Fibroblast of lung (primary cell): Measurements from ENCODE around the gene MTOR. TPM values are rescaled to one million over a fixed set of nuclear protein-coding genes. Genes with fewer than 3 reads are reported as not detected.
A peak's percentile ranks its signal among the peaks of the same experiment; 100 is the strongest.

ENCODE experiments used
- DNase-seq, 2 donors: peaks; one replicate each; pipeline versions ENCODE4 v3.0.0 to v3.0.0-alpha.2; 2010; ENCODE audit warnings: low read depth in 2 of 2
- H2AFZ ChIP-seq: 2 replicates; pipeline ENCODE4 v1.5.1; 2012; ENCODE audit warnings: low read length, control low read depth, inconsistent platforms
- H3K27ac ChIP-seq: 2 replicates; pipeline ENCODE4 v1.5.1; 2011; ENCODE audit warnings: low read length, control low read depth; ENCODE audit not compliant: insufficient read depth
- H3K27me3 ChIP-seq: 2 replicates; pipeline ENCODE4 v1.5.1; 2011; ENCODE audit warnings: mild to moderate bottlenecking, low read length; ENCODE audit not compliant: control insufficient read depth, insufficient read depth
- H3K36me3 ChIP-seq: 2 replicates; pipeline ENCODE4 v1.5.1; 2011; ENCODE audit warnings: low read length; ENCODE audit not compliant: control insufficient read depth, insufficient read depth
- H3K4me1 ChIP-seq: 2 replicates; pipeline ENCODE4 v1.5.1; 2011; ENCODE audit warnings: low read length; ENCODE audit not compliant: control insufficient read depth, insufficient read depth; ENCODE audit errors: extremely low read depth
- H3K4me2 ChIP-seq: 2 replicates; pipeline ENCODE4 v1.5.1; 2011; ENCODE audit warnings: low read length, control low read depth; ENCODE audit not compliant: insufficient read depth; ENCODE audit errors: extremely low read depth
- H3K4me3 ChIP-seq, 4 experiments: fragments of 200-600 bp in 1 of 4; sonication (generic) in 1 of 4; replicated peaks in 1 of 4; 2 replicates each; pipeline ENCODE4 v1.5.1; 2011 to 2016; ENCODE audit warnings: low read length in 4 of 4, low read depth in 3 of 4, mild to moderate bottlenecking in 3 of 4, control low read depth in 2 of 4, inconsistent platforms in 1 of 4, mixed read lengths in 1 of 4; ENCODE audit not compliant: insufficient read depth in 1 of 4; ENCODE audit errors: control extremely low read depth in 1 of 4
- H3K79me2 ChIP-seq: 2 replicates; pipeline ENCODE4 v1.5.1; 2012; ENCODE audit warnings: mild to moderate bottlenecking, low read length, inconsistent platforms; ENCODE audit not compliant: control insufficient read depth, insufficient read depth
- H3K9ac ChIP-seq: 2 replicates; pipeline ENCODE4 v1.5.1; 2011; ENCODE audit warnings: mild to moderate bottlenecking, low read length, control low read depth; ENCODE audit not compliant: insufficient read depth
- H3K9me3 ChIP-seq: 2 replicates; pipeline ENCODE4 v1.5.1; 2012; ENCODE audit warnings: low read depth, low read length; ENCODE audit not compliant: control insufficient read depth, insufficient read depth
- H4K20me1 ChIP-seq: 2 replicates; pipeline ENCODE4 v1.5.1; 2011; ENCODE audit warnings: low read length; ENCODE audit not compliant: control insufficient read depth, insufficient read depth; ENCODE audit errors: extremely low read depth
- CTCF ChIP-seq, 2 donors: IDR thresholded peaks in 1 of 2; conservative IDR thresholded peaks in 1 of 2; 1 replicate in 1 of 2; 2 replicates in 1 of 2; pipeline ENCODE4 v1.5.1; 2011 to 2012; ENCODE audit warnings: low read length in 2 of 2, control low read depth in 1 of 2, inconsistent platforms in 1 of 2, low read depth in 1 of 2, mild to moderate bottlenecking in 1 of 2
- EZH2 ChIP-seq: IDR thresholded peaks from 2 replicates; pipeline ENCODE4 v1.5.1; 2012; ENCODE audit warnings: low read length, control low read depth, mild to moderate bottlenecking; ENCODE audit errors: missing control alignments
- polyA plus RNA-seq, 2 donors: library from polyadenylated mRNA; depleted of rRNA in 1 of 2; stranded (reverse) in 1 of 2; unstranded in 1 of 2; fragments of >200 nt; gene quantifications; 2 replicates each; pipeline ENCODE4 v1.2.1, GENCODE V29; 2011 to 2012; ENCODE audit warnings: missing spikeins in 1 of 2
- total RNA-seq: library from RNA; depleted of rRNA; stranded (reverse); fragments of >200 nt; gene quantifications from 2 replicates; pipeline ENCODE4 v1.2.1, GENCODE V29; 2014

Gene MTOR
- total and polyA plus RNA-seq, 2 donors (not counting 1 experiment from before 2014, with no cell fraction given) = 20.2 to 36.2 TPM

DNA sequence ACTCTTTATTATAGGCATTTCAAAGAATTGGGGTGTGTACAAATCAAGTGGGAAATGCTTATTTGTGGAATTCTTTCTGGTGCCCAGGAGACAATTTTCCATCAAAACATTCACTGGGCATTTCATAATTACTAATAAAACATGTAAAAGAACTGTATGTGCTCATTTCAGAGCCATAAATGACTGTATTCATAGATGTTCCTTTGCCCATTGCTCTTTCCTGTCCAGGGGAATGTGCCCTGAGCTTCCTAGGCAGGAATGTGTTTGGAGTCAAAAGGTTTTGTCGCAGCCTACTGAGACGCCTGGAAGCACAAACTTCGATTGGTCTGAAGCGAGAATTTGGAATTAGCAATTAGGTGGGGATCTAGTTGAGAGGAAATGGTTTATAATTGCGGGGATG is 119.0 kb downstream of the MTOR start:
- Histone ChIP-seq H2AFZ (no peak overlapping the region), H3K27ac (no peak overlapping the region), H3K9ac (no peak overlapping the region), H4K20me1 (no peaks in the 10 kb centered on the region), H3K79me2 (no peaks in the 10 kb centered on the region), H3K4me3 (no peak overlapping the region), H3K4me2 (no peak overlapping the region), H3K27me3 (no peaks in the 10 kb centered on the region), H3K4me1 (peaks cover 10% of the 10 kb centered on the region), H3K9me3 (no peaks in the 10 kb centered on the region), H3K36me3 (peaks cover 2% of the 10 kb centered on the region)
- TF ChIP-seq CTCF (conservative IDR thresholded peaks at IDR 0.05 in 1 of 2, IDR thresholded peaks at IDR 0.05 in 1 of 2; ENCODE audit: low read depth in 1 of 2, low read length in 2 of 2) (no peak), EZH2 (no peak)
- DNase-seq = no peak

GRCh38 chr1:11142618-11143391 is 119.5 kb downstream of the MTOR start:
- TF ChIP-seq EZH2 (no peak), CTCF (conservative IDR thresholded peaks at IDR 0.05 in 1 of 2, IDR thresholded peaks at IDR 0.05 in 1 of 2; ENCODE audit: low read depth in 1 of 2, low read length in 2 of 2) (no peak)
- H4K20me1 ChIP-seq = no peaks in the 10 kb centered on the region
- no peak overlapping the region for H2AFZ ChIP-seq
- H3K4me3 ChIP-seq = no peak overlapping the region
- no peaks in the 10 kb centered on the region for H3K79me2 ChIP-seq
- peak in 1 of 2 donors; percentile 15 for DNase-seq
- H3K4me2 ChIP-seq = no peak overlapping the region
- peaks cover 10% of the 10 kb centered on the region for H3K4me1 ChIP-seq
- H3K9me3 ChIP-seq = no peaks in the 10 kb centered on the region
- H3K9ac ChIP-seq = no peak overlapping the region
- no peak overlapping the region for H3K27ac ChIP-seq
- peaks cover 2% of the 10 kb centered on the region for H3K36me3 ChIP-seq
- H3K27me3 ChIP-seq = no peaks in the 10 kb centered on the region

DNA sequence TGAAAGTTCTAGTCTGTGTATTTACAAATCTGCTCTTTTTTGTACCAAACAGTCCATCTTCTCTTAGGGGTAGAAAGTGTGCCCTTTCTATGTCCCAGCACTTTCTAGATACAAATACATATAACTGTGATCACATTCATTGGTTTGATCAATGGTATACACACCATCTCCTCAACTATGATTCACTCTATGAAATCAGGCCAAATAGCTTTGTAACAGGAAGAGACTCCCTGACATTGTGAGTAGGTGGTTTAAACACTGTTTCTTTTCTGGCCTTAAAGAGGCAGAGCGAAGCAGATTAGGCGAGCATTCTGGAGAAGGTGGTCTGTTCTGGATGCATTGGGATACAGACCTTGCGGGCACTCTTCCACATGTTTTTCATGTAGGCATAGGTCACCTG is 123.4 kb downstream of the MTOR start:
- Histone ChIP-seq H3K4me3 (no peak overlapping the region), H3K9ac (no peak overlapping the region), H3K9me3 (no peaks in the 10 kb centered on the region), H3K27ac (peak overlapping the region; percentile 40), H3K4me1 (peaks cover 22% of the 10 kb centered on the region), H3K79me2 (no peaks in the 10 kb centered on the region), H3K27me3 (no peaks in the 10 kb centered on the region), H3K36me3 (peaks cover 6% of the 10 kb centered on the region), H4K20me1 (no peaks in the 10 kb centered on the region), H3K4me2 (no peak overlapping the region), H2AFZ (no peak overlapping the region)
- no peak for TF ChIP-seq EZH2
- no peak for TF ChIP-seq CTCF (conservative IDR thresholded peaks at IDR 0.05 in 1 of 2, IDR thresholded peaks at IDR 0.05 in 1 of 2; ENCODE audit: low read depth in 1 of 2, low read length in 2 of 2)
- peak; percentile 56 to 77 for DNase-seq
